Vagina (tissue), 2 donors: ENCODE results near the gene CTDSPL2. TPM values are rescaled to one million over a fixed set of nuclear protein-coding genes. Genes with fewer than 3 reads are reported as not detected.
"Not testable (repeated sequence)": the region's sequence is repeated elsewhere in the genome, so short reads cannot be mapped to it uniquely, and the experiment has no call there.

Experiments
- DNase-seq, 2 donors: peaks; one replicate each; pipeline ENCODE4 v3.0.0-alpha.2; 2017; ENCODE audit errors: extremely low spot score in 2 of 2
- H3K27ac ChIP-seq: fragments of 200-600 bp; sonication (generic); one replicate; pipeline ENCODE4 v1.5.1; 2019
- H3K27me3 ChIP-seq: fragments of 200-600 bp; sonication (generic); one replicate; pipeline ENCODE4 v1.5.1; 2019
- H3K36me3 ChIP-seq, 2 donors: fragments of 200-600 bp; sonication (generic); one replicate each; pipeline ENCODE4 v1.5.1; 2017 to 2019
- H3K4me1 ChIP-seq: fragments of 200-600 bp; sonication (generic); one replicate; pipeline ENCODE4 v1.5.1; 2019
- H3K4me3 ChIP-seq, 2 donors: fragments of 200-600 bp; sonication (generic); 1 replicate in 1 of 2; 2 replicates in 1 of 2; pipeline ENCODE4 v1.5.1; 2016 to 2019
- H3K9me3 ChIP-seq: fragments of 200-600 bp; sonication (generic); one replicate; pipeline ENCODE4 v1.5.1; 2019
- CTCF ChIP-seq, 3 experiments: fragments of 450-650 bp in 2 of 3; fragments of 200-600 bp in 1 of 3; sonication (generic) in 1 of 3; IDR thresholded peaks; one replicate each; pipeline ENCODE4 v1.5.1; 2017 to 2019; ENCODE audit warnings: antibody characterized with exemption in 3 of 3, mild to moderate bottlenecking in 2 of 3, moderate library complexity in 2 of 3
- POLR2A ChIP-seq, 2 donors: fragments of 450-650 bp; IDR thresholded peaks; one replicate each; pipeline ENCODE4 v1.6.1; 2017; ENCODE audit warnings: antibody characterized with exemption in 2 of 2, mild to moderate bottlenecking in 2 of 2, moderate library complexity in 2 of 2
- POLR2AphosphoS5 ChIP-seq, 2 donors: sonication (generic); formaldehyde crosslinking; IDR thresholded peaks; one replicate each; pipeline ENCODE4 v1.9.0; 2017; ENCODE audit warnings: antibody characterized with exemption in 2 of 2, mild to moderate bottlenecking in 2 of 2, low read depth in 1 of 2; ENCODE audit not compliant: insufficient read depth in 1 of 2
- intact Hi-C: fragments of 100-400 bp; cut with DNase I; formaldehyde crosslinking; loops from one replicate; pipeline ENCODE4 v1.15.1; 2023
- total RNA-seq: library from RNA; depleted of rRNA; stranded (reverse); fragments of >200 nt; gene quantifications from one replicate; pipeline ENCODE4 v1.2.3, GENCODE V29; 2016

CTDSPL2 gene
- total RNA-seq, 1 donor from 2014 or later: 37.1 TPM

GRCh38 chr15:44550256-44550655 is 122.8 kb downstream of the CTDSPL2 start:
- H3K9me3 ChIP-seq: no peaks in the 10 kb centered on the region
- no peak for TF ChIP-seq POLR2AphosphoS5 (IDR thresholded peaks at IDR 0.05; ENCODE audit: insufficient read depth in 1 of 2, low read depth in 1 of 2)
- peak in 1 of 3 experiments; percentile 12 for TF ChIP-seq CTCF (IDR thresholded peaks at IDR 0.05)
- intact Hi-C loops: no loop called here
- peaks cover 33% of the 10 kb centered on the region for H3K4me1 ChIP-seq
- H3K4me3 ChIP-seq: no peak overlapping the region
- H3K27me3 ChIP-seq: no peaks in the 10 kb centered on the region
- DNase-seq: no peak
- H3K27ac ChIP-seq: no peak overlapping the region
- peaks cover 0 to 31% of the 10 kb centered on the region in 2 donors for H3K36me3 ChIP-seq

DNA sequence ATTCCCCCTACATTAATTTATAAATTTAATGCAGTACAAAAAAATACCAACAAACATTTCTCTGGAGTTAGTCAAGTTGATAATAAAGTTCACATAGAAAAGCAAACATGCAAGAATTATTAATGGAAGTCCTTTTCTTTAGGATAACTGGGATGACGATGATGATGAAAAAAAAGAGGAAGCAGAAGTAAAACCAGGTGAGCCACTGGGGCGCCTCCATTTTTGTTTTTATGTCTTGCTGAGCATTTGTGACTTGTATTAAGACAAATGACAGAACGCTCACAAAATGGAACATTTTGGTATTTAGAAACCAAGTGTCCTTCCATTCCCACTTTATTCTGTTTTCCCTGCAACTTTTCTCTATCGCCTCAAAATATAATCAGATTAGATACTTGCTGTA is 123.3 kb downstream of the CTDSPL2 start:
- H3K4me1 ChIP-seq: peaks cover 29% of the 10 kb centered on the region
- H3K36me3 ChIP-seq: peaks cover 0 to 36% of the 10 kb centered on the region in 2 donors
- DNase-seq: no peak
- no peak overlapping the region for H3K4me3 ChIP-seq
- H3K27ac ChIP-seq: no peak overlapping the region
- H3K9me3 ChIP-seq: no peaks in the 10 kb centered on the region
- intact Hi-C loops: no loop called here
- no peaks in the 10 kb centered on the region for H3K27me3 ChIP-seq
- TF ChIP-seq POLR2AphosphoS5 (IDR thresholded peaks at IDR 0.05; ENCODE audit: insufficient read depth in 1 of 2, low read depth in 1 of 2): no peak
- TF ChIP-seq CTCF (IDR thresholded peaks at IDR 0.05): no peak
- TF ChIP-seq POLR2A (IDR thresholded peaks at IDR 0.05): no peak

DNA sequence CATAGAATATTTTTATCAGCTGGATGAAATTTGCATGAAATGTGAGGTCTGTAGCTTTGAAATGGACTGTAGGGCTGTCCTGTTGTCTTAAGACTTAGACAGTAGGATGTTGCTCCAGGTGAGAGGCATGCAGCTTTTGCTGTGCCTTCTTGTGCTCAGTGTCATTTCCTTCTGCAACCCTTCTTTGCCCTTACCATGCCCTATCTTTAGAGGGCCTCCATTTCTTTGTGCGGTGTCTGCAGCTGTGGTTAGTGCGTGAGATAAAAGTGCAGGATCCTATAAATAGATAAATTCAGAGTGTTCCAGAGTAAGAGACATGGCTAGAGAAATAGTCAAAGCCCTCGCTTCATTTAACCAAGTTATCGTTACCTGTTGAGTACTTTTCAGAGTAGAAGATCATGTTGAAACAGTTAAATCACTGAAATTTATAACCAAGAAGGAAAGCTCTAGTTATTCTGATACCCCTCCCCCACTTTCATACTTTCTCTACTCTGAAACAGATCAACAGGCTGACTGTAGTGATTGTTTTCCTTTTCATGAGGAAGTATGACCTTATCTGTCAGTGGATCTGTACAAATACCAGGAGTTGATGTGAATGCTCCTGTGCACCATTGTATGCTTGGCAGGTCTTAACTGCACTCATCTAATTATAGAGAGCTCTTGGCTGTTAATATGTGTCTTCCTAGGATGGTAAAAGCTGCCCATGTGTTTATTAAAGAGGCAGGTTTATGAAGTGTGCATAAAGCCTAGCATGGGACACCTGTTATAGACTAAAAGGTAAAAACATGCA is 127.7 kb downstream of the CTDSPL2 start:
- TF ChIP-seq CTCF (IDR thresholded peaks at IDR 0.05): no peak
- no peak for TF ChIP-seq POLR2A (IDR thresholded peaks at IDR 0.05)
- no peak for TF ChIP-seq POLR2AphosphoS5 (IDR thresholded peaks at IDR 0.05; ENCODE audit: insufficient read depth in 1 of 2, low read depth in 1 of 2)
- H3K4me3 ChIP-seq: no peak overlapping the region
- H3K4me1 ChIP-seq: peaks cover 11% of the 10 kb centered on the region
- H3K27ac ChIP-seq: no peak overlapping the region
- no peak for DNase-seq
- H3K27me3 ChIP-seq: no peaks in the 10 kb centered on the region
- H3K9me3 ChIP-seq: no peaks in the 10 kb centered on the region
- intact Hi-C loops: no loop called here
- H3K36me3 ChIP-seq: peaks cover 0 to 78% of the 10 kb centered on the region in 2 donors

GRCh38 chr15:44560926-44561325 is 133.5 kb downstream of the CTDSPL2 start:
- H3K27me3 ChIP-seq, H3K4me3 ChIP-seq, intact Hi-C loops, H3K4me1 ChIP-seq, H3K9me3 ChIP-seq, DNase-seq, H3K27ac ChIP-seq: not testable (repeated sequence)
- H3K36me3 ChIP-seq: peaks cover 0 to 98% of the 10 kb centered on the region in 2 donors

DNA sequence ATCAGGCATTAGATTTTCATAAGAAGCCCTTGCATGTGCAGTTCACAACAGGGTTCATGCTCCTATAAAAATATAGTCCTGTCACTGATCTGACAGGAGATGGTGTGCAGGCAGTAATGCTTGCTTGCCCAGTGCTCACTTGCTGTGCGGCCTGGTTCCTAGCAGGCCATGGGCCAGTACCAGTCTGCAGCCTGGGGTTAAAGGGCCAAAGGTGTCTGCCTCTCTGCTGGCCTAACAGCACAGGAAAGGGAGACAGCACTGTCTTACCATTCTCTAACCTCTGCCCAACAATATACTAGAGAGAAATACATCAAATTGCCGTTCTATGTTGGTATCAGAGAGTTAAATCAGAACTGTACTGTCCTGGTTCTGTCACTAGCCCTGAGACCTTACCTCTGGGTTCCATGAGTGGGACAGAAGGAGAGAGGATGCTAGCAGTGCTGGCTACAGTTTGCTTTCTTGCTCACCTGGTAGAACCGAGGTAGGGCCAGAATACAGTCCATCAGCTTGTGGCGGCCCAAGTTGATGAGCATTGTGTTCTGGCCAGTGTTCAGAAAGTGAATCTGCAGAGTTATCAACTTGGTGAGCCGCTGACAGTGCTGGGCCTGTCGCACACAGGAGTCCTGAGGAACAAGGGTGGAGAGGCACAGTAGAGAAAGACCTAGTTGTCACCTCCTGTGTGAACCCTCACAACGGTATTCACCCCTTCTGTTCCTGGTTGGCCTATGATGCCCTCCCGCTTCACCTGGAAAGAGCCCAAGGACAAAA is 138.1 kb downstream of the CTDSPL2 start:
- no peaks in the 10 kb centered on the region for H3K4me1 ChIP-seq
- TF ChIP-seq POLR2AphosphoS5 (IDR thresholded peaks at IDR 0.05; ENCODE audit: insufficient read depth in 1 of 2, low read depth in 1 of 2): no peak
- no peak for TF ChIP-seq CTCF (IDR thresholded peaks at IDR 0.05)
- TF ChIP-seq POLR2A (IDR thresholded peaks at IDR 0.05): no peak
- intact Hi-C loops: no loop called here
- no peak overlapping the region for H3K27ac ChIP-seq
- H3K27me3 ChIP-seq: no peaks in the 10 kb centered on the region
- peaks cover 0 to 77% of the 10 kb centered on the region in 2 donors for H3K36me3 ChIP-seq
- no peak overlapping the region for H3K4me3 ChIP-seq
- no peak for DNase-seq
- no peaks in the 10 kb centered on the region for H3K9me3 ChIP-seq
